ENCODE measurements around the gene HAUS8.
"Not testable (repeated sequence)": the region's sequence is repeated elsewhere in the genome, so short reads cannot be mapped to it uniquely, and the experiment has no call there.

HAUS8 gene

DNA sequence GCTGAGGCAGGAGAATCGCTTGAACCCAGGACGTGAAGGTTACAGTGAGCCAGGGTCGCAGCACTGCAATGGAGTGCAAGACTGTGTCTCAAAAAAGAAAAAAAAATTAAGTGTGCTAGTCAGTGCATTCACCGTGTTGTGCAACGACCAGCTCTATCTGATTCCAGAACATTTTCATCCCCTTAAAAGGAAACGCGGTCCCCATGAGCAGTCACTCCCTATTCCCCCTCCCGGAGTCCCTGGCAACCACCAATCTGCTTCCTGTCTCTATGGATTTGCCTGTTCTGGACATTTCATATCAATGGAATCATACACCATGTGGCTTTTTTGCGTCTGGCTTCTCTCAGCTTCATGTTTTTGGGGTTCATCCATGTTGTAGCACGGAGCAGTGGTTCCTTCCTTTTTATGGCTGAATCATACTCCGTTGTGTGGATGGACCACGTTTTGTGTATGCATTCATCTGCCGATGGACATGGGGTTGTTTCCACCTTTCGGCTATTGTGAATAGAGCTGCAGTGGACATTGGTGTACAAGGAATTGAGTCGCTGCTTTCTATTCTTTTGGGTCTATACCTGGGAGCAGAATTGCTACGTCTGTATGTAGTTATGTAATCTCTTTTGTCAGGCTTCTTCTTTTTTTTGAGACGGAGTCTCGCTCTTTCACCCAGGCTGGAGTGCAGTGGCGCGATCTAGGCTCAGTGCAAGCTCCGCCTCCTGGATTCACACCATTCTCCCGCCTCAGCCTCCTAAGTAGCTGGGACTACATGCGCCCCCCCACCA lies 20.1 kb upstream of the HAUS8 start:
- Histone ChIP-seq H3K4me2 (ENCODE audit: low read depth, low read length, poor library complexity, severe bottlenecking) (no peak overlapping the region), H4K20me1 (ENCODE audit: low read depth, low read length) (peaks cover 6% of the 10 kb centered on the region; the same call in 1 of the 2 replicates), H3K9me2 (replicated peaks; ENCODE audit: insufficient read depth, low read length) (no peaks in the 10 kb centered on the region), H3K9ac (ENCODE audit: low read length) (no peak overlapping the region), H2AFZ (ENCODE audit: low read depth, low read length, severe bottlenecking) (no peak overlapping the region), H3K36me3 (ENCODE audit: low read length) (no peaks in the 10 kb centered on the region), H3K79me2 (ENCODE audit: insufficient read depth, low read length) (peaks cover 93% of the 10 kb centered on the region), H3F3A (ENCODE audit: insufficient read depth) (no peaks in the 10 kb centered on the region), H3K27ac (ENCODE audit: low read depth, low read length) (no peak overlapping the region), H3K27me3 (ENCODE audit: low read length) (no peaks in the 10 kb centered on the region), H3K4me3 (ENCODE audit: insufficient read depth, low read length, poor library complexity, severe bottlenecking) (no peak overlapping the region), H3K9me3 (ENCODE audit: insufficient read depth, low read length) (no peaks in the 10 kb centered on the region)
- TF ChIP-seq, protein P1, sequence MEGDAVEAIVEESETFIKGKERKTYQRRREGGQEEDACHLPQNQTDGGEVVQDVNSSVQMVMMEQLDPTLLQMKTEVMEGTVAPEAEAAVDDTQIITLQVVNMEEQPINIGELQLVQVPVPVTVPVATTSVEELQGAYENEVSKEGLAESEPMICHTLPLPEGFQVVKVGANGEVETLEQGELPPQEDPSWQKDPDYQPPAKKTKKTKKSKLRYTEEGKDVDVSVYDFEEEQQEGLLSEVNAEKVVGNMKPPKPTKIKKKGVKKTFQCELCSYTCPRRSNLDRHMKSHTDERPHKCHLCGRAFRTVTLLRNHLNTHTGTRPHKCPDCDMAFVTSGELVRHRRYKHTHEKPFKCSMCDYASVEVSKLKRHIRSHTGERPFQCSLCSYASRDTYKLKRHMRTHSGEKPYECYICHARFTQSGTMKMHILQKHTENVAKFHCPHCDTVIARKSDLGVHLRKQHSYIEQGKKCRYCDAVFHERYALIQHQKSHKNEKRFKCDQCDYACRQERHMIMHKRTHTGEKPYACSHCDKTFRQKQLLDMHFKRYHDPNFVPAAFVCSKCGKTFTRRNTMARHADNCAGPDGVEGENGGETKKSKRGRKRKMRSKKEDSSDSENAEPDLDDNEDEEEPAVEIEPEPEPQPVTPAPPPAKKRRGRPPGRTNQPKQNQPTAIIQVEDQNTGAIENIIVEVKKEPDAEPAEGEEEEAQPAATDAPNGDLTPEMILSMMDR (IDR thresholded peaks at IDR 0.05; ENCODE audit: insufficient read depth, low read length, poor library complexity, severe bottlenecking) = no peak
- no peak for TF ChIP-seq EZH2phosphoT487 (conservative IDR thresholded peaks at IDR 0.05; ENCODE audit: low read length)

DNA sequence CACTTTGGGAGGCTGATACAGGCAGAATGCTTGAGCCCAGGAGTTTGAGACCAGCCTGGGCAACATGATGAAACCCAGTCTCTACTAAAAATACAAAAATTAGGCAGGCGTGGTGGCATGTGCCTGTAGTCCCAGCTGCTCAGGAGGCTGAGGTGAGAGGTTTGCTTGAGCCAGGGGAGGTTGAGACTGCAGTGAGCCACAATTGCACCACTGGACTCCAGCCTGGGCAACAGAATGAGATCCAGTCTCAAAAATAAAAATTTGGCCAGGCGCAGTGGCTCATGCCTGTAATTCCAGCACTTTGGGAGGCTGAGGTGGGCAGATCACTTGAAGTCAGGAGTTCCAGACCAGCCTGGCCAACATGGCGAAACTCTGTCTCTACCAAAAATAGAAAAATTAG lies 19.4 kb upstream of the HAUS8 start:
- H3K9me2 ChIP-seq (replicated peaks; ENCODE audit: insufficient read depth, low read length); H3K4me3 ChIP-seq (ENCODE audit: insufficient read depth, low read length, poor library complexity, severe bottlenecking); H3K9me3 ChIP-seq (ENCODE audit: insufficient read depth, low read length); H3K9ac ChIP-seq (ENCODE audit: low read length); H3F3A ChIP-seq (ENCODE audit: insufficient read depth); H3K36me3 ChIP-seq (ENCODE audit: low read length); H2AFZ ChIP-seq (ENCODE audit: low read depth, low read length, severe bottlenecking); H3K27me3 ChIP-seq (ENCODE audit: low read length); H4K20me1 ChIP-seq (ENCODE audit: low read depth, low read length); H3K27ac ChIP-seq (ENCODE audit: low read depth, low read length); H3K4me2 ChIP-seq (ENCODE audit: low read depth, low read length, poor library complexity, severe bottlenecking): not testable (repeated sequence)
- peaks cover 93% of the 10 kb centered on the region for H3K79me2 ChIP-seq (ENCODE audit: insufficient read depth, low read length)

DNA sequence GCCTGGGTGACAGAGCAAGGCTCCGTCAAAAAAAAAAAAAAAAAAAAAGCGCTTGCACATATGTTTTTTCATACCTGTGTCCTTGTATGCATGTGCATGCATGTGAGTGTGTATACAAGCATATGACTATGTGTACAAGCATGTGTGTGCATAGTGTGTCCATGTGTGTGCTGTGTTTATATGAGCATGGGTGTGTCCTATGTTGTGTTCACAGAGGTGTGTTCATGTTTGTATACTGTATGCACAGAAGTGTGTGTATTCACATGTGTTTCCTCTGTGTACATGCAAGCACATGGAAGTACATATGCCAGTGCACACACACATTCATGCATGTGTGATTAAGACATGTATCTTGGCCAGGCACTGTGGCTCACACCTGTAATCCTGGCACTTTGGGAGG lies 17.4 kb upstream of the HAUS8 start:
- H3F3A ChIP-seq (ENCODE audit: insufficient read depth) = no peaks in the 10 kb centered on the region
- no peak overlapping the region for H3K4me2 ChIP-seq (ENCODE audit: low read depth, low read length, poor library complexity, severe bottlenecking)
- no peak overlapping the region for H3K27ac ChIP-seq (ENCODE audit: low read depth, low read length)
- H3K36me3 ChIP-seq (ENCODE audit: low read length) = no peaks in the 10 kb centered on the region
- TF ChIP-seq, protein P1 (IDR thresholded peaks at IDR 0.05; ENCODE audit: insufficient read depth, low read length, poor library complexity, severe bottlenecking) = no peak
- no peak for TF ChIP-seq EZH2phosphoT487 (conservative IDR thresholded peaks at IDR 0.05; ENCODE audit: low read length)
- H3K9me2 ChIP-seq (replicated peaks; ENCODE audit: insufficient read depth, low read length) = no peaks in the 10 kb centered on the region
- no peak overlapping the region for H3K4me3 ChIP-seq (ENCODE audit: insufficient read depth, low read length, poor library complexity, severe bottlenecking)
- peaks cover 97% of the 10 kb centered on the region for H3K79me2 ChIP-seq (ENCODE audit: insufficient read depth, low read length)
- no peak overlapping the region for H3K9ac ChIP-seq (ENCODE audit: low read length)
- no peak overlapping the region for H2AFZ ChIP-seq (ENCODE audit: low read depth, low read length, severe bottlenecking)
- peaks cover 4% of the 10 kb centered on the region; the same call in 1 of the 2 replicates for H4K20me1 ChIP-seq (ENCODE audit: low read depth, low read length)
- H3K9me3 ChIP-seq (ENCODE audit: insufficient read depth, low read length) = no peaks in the 10 kb centered on the region
- H3K27me3 ChIP-seq (ENCODE audit: low read length) = no peaks in the 10 kb centered on the region

DNA sequence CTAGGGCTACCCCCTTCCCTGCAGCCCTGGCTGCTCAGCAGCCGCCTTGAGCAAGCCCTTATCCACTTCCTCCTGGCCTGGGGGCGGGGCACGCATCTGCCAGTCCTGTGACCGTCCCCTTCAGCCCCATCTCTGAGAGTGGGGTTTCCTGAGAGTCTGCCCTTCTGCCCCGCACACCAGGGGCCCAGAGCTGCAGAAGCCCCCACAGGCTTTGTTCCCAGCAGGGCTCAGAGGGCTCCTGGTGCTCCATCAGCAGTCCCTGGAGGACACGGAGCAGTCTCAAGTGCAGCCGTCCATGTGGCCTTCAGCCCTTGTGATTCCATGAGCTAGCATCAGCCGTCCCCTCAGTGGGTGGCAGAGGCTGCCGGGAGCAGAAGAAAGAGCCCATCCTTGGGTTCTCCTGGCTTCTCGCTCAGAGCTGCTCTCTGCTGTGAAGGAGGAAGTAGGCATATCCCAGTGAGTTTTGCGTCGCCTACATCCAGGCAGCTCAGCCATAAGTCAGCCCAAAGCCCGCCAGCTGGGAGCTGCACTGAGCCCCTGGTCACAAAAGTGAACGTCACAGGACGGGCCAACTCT lies 16.6 kb upstream of the HAUS8 start:
- no peaks in the 10 kb centered on the region for H4K20me1 ChIP-seq (ENCODE audit: low read depth, low read length)
- no peaks in the 10 kb centered on the region for H3K9me3 ChIP-seq (ENCODE audit: insufficient read depth, low read length)
- H3K4me2 ChIP-seq (ENCODE audit: low read depth, low read length, poor library complexity, severe bottlenecking) = no peak overlapping the region
- H3K79me2 ChIP-seq (ENCODE audit: insufficient read depth, low read length) = peaks cover 97% of the 10 kb centered on the region
- H2AFZ ChIP-seq (ENCODE audit: low read depth, low read length, severe bottlenecking) = no peak overlapping the region
- no peaks in the 10 kb centered on the region for H3K36me3 ChIP-seq (ENCODE audit: low read length)
- no peaks in the 10 kb centered on the region for H3K9me2 ChIP-seq (replicated peaks; ENCODE audit: insufficient read depth, low read length)
- no peak overlapping the region for H3K9ac ChIP-seq (ENCODE audit: low read length)
- H3K27ac ChIP-seq (ENCODE audit: low read depth, low read length) = no peak overlapping the region
- no peak for TF ChIP-seq EZH2phosphoT487 (conservative IDR thresholded peaks at IDR 0.05; ENCODE audit: low read length)
- TF ChIP-seq, protein P1 (IDR thresholded peaks at IDR 0.05; ENCODE audit: insufficient read depth, low read length, poor library complexity, severe bottlenecking) = no peak
- H3K4me3 ChIP-seq (ENCODE audit: insufficient read depth, low read length, poor library complexity, severe bottlenecking) = no peak overlapping the region
- no peaks in the 10 kb centered on the region for H3F3A ChIP-seq (ENCODE audit: insufficient read depth)
- H3K27me3 ChIP-seq (ENCODE audit: low read length) = no peaks in the 10 kb centered on the region
